ENCODE data around the gene TACC3. TPM values are rescaled to one million over a fixed set of nuclear protein-coding genes. Genes with fewer than 3 reads are reported as not detected.

Gene TACC3
- total RNA-seq, 1 experiment from 2014 or later = 207 TPM

- TF ChIP-seq, protein P1, sequence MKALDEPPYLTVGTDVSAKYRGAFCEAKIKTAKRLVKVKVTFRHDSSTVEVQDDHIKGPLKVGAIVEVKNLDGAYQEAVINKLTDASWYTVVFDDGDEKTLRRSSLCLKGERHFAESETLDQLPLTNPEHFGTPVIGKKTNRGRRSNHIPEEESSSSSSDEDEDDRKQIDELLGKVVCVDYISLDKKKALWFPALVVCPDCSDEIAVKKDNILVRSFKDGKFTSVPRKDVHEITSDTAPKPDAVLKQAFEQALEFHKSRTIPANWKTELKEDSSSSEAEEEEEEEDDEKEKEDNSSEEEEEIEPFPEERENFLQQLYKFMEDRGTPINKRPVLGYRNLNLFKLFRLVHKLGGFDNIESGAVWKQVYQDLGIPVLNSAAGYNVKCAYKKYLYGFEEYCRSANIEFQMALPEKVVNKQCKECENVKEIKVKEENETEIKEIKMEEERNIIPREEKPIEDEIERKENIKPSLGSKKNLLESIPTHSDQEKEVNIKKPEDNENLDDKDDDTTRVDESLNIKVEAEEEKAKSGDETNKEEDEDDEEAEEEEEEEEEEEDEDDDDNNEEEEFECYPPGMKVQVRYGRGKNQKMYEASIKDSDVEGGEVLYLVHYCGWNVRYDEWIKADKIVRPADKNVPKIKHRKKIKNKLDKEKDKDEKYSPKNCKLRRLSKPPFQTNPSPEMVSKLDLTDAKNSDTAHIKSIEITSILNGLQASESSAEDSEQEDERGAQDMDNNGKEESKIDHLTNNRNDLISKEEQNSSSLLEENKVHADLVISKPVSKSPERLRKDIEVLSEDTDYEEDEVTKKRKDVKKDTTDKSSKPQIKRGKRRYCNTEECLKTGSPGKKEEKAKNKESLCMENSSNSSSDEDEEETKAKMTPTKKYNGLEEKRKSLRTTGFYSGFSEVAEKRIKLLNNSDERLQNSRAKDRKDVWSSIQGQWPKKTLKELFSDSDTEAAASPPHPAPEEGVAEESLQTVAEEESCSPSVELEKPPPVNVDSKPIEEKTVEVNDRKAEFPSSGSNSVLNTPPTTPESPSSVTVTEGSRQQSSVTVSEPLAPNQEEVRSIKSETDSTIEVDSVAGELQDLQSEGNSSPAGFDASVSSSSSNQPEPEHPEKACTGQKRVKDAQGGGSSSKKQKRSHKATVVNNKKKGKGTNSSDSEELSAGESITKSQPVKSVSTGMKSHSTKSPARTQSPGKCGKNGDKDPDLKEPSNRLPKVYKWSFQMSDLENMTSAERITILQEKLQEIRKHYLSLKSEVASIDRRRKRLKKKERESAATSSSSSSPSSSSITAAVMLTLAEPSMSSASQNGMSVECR (CRISPR knock-in tag; IDR thresholded peaks at IDR 0.05; ENCODE audit: borderline replicate concordance) = peak; percentile 69; the same call in 1 of the 2 replicates
- TF ChIP-seq, protein P2, sequence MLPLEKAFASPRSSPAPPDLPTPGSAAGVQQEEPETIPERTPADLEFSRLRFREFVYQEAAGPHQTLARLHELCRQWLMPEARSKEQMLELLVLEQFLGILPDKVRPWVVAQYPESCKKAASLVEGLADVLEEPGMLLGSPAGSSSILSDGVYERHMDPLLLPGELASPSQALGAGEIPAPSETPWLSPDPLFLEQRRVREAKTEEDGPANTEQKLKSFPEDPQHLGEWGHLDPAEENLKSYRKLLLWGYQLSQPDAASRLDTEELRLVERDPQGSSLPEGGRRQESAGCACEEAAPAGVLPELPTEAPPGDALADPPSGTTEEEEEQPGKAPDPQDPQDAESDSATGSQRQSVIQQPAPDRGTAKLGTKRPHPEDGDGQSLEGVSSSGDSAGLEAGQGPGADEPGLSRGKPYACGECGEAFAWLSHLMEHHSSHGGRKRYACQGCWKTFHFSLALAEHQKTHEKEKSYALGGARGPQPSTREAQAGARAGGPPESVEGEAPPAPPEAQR (CRISPR knock-in tag; IDR thresholded peaks at IDR 0.05) = no peak
- TF ChIP-seq ETV6 (CRISPR knock-in tag; IDR thresholded peaks at IDR 0.05) = peak; percentile 56; the same call in 1 of the 2 replicates
- TF ChIP-seq FOXK1 (CRISPR knock-in tag; IDR thresholded peaks at IDR 0.05) = peak; percentile 68; the same call in 1 of the 2 replicates
- TF ChIP-seq, protein P3, sequence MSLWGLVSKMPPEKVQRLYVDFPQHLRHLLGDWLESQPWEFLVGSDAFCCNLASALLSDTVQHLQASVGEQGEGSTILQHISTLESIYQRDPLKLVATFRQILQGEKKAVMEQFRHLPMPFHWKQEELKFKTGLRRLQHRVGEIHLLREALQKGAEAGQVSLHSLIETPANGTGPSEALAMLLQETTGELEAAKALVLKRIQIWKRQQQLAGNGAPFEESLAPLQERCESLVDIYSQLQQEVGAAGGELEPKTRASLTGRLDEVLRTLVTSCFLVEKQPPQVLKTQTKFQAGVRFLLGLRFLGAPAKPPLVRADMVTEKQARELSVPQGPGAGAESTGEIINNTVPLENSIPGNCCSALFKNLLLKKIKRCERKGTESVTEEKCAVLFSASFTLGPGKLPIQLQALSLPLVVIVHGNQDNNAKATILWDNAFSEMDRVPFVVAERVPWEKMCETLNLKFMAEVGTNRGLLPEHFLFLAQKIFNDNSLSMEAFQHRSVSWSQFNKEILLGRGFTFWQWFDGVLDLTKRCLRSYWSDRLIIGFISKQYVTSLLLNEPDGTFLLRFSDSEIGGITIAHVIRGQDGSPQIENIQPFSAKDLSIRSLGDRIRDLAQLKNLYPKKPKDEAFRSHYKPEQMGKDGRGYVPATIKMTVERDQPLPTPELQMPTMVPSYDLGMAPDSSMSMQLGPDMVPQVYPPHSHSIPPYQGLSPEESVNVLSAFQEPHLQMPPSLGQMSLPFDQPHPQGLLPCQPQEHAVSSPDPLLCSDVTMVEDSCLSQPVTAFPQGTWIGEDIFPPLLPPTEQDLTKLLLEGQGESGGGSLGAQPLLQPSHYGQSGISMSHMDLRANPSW (CRISPR knock-in tag; conservative IDR thresholded peaks at IDR 0.05; ENCODE audit: low read depth) = 0 out of 2 replicates have a peak, but pooled peaks have one; percentile 25
- no peak for TF ChIP-seq ATF1 (CRISPR knock-in tag; IDR thresholded peaks at IDR 0.05)
- TF ChIP-seq CBFB (CRISPR knock-in tag; IDR thresholded peaks at IDR 0.05; ENCODE audit: low read depth) = 0 out of 2 replicates have a peak, but pooled peaks have one; percentile 67
- no peak for TF ChIP-seq NR3C1 (CRISPR knock-in tag; conservative IDR thresholded peaks at IDR 0.05; ENCODE audit: low read depth)
- no peak for TF ChIP-seq ZNF671 (CRISPR knock-in tag; IDR thresholded peaks at IDR 0.05)
- no peak for TF ChIP-seq ZNF425 (CRISPR knock-in tag; conservative IDR thresholded peaks at IDR 0.05)
- TF ChIP-seq GRHL2 (CRISPR knock-in tag; IDR thresholded peaks at IDR 0.05; ENCODE audit: insufficient replicate concordance, severe bottlenecking) = no peak
- TF ChIP-seq, protein P4, sequence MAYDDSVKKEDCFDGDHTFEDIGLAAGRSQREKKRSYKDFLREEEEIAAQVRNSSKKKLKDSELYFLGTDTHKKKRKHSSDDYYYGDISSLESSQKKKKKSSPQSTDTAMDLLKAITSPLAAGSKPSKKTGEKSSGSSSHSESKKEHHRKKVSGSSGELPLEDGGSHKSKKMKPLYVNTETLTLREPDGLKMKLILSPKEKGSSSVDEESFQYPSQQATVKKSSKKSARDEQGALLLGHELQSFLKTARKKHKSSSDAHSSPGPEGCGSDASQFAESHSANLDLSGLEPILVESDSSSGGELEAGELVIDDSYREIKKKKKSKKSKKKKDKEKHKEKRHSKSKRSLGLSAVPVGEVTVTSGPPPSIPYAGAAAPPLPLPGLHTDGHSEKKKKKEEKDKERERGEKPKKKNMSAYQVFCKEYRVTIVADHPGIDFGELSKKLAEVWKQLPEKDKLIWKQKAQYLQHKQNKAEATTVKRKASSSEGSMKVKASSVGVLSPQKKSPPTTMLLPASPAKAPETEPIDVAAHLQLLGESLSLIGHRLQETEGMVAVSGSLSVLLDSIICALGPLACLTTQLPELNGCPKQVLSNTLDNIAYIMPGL (CRISPR knock-in tag; IDR thresholded peaks at IDR 0.05) = no peak; the same call in none of the 2 replicates
- no peak for TF ChIP-seq ZNF512 (CRISPR knock-in tag; IDR thresholded peaks at IDR 0.05; ENCODE audit: borderline replicate concordance)
- no peak for TF ChIP-seq TEAD4 (CRISPR knock-in tag; IDR thresholded peaks at IDR 0.05)
- TF ChIP-seq NR1H2 (CRISPR knock-in tag; IDR thresholded peaks at IDR 0.05) = no peak
- peak; percentile 97 for TF ChIP-seq E2F5 (CRISPR knock-in tag; IDR thresholded peaks at IDR 0.05)
- TF ChIP-seq ZNF263 (CRISPR knock-in tag; IDR thresholded peaks at IDR 0.05; ENCODE audit: low read depth) = no peak
- TF ChIP-seq SMAD3 (CRISPR knock-in tag; IDR thresholded peaks at IDR 0.05; ENCODE audit: borderline replicate concordance) = peak; percentile 43; the same call in 1 of the 2 replicates
Measured at GRCh38 chr4:1712216-1713002, 8.9 kb upstream of the TACC3 start, which contains the start of gene SLBP (continued).

Data from WTC11 (cell line).